ENCODE measurements around the gene DAP.
A peak's percentile ranks its signal among the peaks of the same experiment; 100 is the strongest.

DAP gene

GRCh38 chr5:10756549-10756948, 4.5 kb downstream of the DAP start:
- TF ChIP-seq, protein P1, sequence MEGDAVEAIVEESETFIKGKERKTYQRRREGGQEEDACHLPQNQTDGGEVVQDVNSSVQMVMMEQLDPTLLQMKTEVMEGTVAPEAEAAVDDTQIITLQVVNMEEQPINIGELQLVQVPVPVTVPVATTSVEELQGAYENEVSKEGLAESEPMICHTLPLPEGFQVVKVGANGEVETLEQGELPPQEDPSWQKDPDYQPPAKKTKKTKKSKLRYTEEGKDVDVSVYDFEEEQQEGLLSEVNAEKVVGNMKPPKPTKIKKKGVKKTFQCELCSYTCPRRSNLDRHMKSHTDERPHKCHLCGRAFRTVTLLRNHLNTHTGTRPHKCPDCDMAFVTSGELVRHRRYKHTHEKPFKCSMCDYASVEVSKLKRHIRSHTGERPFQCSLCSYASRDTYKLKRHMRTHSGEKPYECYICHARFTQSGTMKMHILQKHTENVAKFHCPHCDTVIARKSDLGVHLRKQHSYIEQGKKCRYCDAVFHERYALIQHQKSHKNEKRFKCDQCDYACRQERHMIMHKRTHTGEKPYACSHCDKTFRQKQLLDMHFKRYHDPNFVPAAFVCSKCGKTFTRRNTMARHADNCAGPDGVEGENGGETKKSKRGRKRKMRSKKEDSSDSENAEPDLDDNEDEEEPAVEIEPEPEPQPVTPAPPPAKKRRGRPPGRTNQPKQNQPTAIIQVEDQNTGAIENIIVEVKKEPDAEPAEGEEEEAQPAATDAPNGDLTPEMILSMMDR (IDR thresholded peaks at IDR 0.05; ENCODE audit: control extremely low read depth, extremely low read depth, low read depth, missing control alignments): no peak
- ChIA-PET POLR2A (interaction anchor here (0.9 kb wide), 1 partner anchor 24 kb away, joined by 3 read pairs; no protein-coding TSS in a partner anchor), CTCF (interaction anchor here (1.1 kb wide), 1 partner anchor 13 kb away, joined by 3 read pairs; no protein-coding TSS in a partner anchor)
- peak; percentile 31 for DNase-seq (ENCODE audit: extremely low spot score)

- POLR2A ChIA-PET: no interaction called here
Measured at GRCh38 chr5:10753178-10753577, 7.9 kb downstream of the DAP start.

GRCh38 chr5:10752451-10752850, 8.6 kb downstream of the DAP start:
- CTCF ChIA-PET: interaction anchor here (0.9 to 2.0 kb wide), 6 partner anchors 14 to 128 kb away, joined by 3 to 9 read pairs (median 4); no protein-coding TSS in a partner anchor
- DNase-seq (ENCODE audit: extremely low spot score): no peak
- TF ChIP-seq, protein P1 (IDR thresholded peaks at IDR 0.05; ENCODE audit: control extremely low read depth, extremely low read depth, low read depth, missing control alignments): no peak
- POLR2A ChIA-PET: no interaction called here

More at GRCh38 chr5:10753178-10753577, 7.9 kb downstream of the DAP start:
- TF ChIP-seq, protein P1 (IDR thresholded peaks at IDR 0.05; ENCODE audit: control extremely low read depth, extremely low read depth, low read depth, missing control alignments): no peak
- CTCF ChIA-PET: interaction anchor here (0.9 to 2.0 kb wide), 8 partner anchors 10 to 469 kb away, joined by 3 to 9 read pairs (median 4); no protein-coding TSS in a partner anchor
- no peak for DNase-seq (ENCODE audit: extremely low spot score)

DNA sequence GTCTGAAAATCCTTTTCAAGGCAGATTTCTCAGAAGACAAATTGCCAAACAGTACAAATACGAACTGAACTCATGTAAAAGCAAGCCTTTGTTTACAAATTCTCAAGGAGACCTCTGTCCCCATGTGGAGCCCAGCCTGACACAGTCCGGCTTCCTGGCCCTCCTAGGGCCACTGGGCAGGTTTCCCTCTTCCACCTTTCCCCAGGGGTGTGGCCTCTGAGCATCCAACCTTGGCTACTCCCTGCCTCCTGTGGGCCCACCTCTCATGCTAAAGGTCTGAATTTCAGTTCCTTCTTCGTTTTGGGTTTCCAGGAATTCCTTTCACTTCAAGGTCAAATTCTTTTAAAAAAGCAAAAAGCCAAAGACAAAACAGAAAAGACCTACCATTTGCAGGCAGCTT, 10.1 kb downstream of the DAP start:
- TF ChIP-seq, protein P1 (IDR thresholded peaks at IDR 0.05; ENCODE audit: control extremely low read depth, extremely low read depth, low read depth, missing control alignments): no peak
- ChIA-PET CTCF (interaction anchor here (2.4 kb wide), 1 partner anchor 14 kb away, joined by 5 read pairs; no protein-coding TSS in a partner anchor), POLR2A (no interaction called here)
- DNase-seq (ENCODE audit: extremely low spot score): no peak

DNA sequence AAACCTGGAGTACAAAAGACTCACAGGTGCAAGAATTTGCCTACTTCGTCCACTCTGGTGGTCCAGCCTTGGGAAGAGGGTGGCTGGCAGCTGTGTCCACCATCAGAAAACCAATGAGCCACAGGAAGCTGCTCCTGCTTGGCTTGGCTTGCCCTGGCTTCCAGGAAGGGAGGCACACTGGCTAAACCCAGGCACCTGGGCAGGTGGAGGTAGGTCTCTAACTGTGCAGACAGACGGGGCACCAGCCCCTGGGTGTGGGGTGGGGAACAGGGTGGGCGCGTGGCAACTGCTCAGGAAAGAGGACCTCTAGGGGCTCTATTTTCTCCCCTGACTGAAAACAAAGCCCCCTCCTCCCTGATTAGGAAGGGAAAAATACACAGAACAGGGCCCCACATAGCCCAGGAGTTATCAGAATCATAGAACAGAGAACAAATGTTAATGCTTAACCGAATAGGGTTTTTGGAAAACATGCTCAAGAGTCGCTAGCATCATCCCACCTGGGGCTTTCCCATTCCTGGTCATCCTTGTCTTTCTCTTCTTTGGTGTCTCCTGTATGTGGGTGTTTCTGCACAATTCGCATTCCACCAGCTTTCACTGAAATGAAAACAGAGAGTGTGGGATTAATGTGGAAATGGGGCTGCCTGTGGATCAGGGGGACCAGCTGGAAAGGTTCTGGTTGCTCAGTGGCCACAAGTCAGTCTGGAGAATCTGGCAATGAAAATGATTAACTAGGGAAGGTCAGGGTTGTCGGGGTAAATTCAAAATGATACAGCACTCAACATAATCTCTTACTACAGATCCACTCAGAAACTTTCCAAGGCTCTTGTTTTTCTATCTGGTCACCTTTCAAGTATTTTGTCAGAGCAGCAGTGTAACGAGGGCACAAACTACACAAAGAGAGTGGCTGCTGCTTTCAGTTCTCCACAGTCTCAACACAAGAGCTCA, 13.1 kb downstream of the DAP start:
- ChIA-PET POLR2A (interaction anchor here (0.5 to 0.6 kb wide), 2 partner anchors 9 to 11 kb away, joined by 3 to 8 read pairs; no protein-coding TSS in a partner anchor), CTCF (interaction anchor here (0.7 to 2.5 kb wide), 2 partner anchors 13 to 58 kb away, joined by 3 to 11 read pairs; no protein-coding TSS in a partner anchor)
- TF ChIP-seq, protein P1 (IDR thresholded peaks at IDR 0.05; ENCODE audit: control extremely low read depth, extremely low read depth, low read depth, missing control alignments): no peak
- DNase-seq (ENCODE audit: extremely low spot score): no peak

DNA sequence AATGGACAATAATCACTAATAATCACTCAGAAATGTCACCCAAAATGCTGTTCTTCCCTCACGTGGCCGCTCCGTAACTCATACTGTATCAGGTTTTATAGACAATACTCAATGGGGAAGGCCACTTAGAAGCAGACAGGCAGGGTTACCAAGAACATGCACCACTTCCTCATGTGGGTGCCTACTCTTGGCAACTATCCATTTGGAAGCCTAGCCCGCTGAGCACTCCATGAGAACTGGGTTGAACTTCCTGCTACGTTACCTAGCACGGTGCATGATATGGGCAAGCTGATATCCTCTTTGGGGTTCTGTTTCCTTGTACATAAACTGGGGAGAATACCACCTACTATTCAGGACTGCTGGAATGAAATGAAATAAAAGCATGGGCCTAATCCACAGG, 14.3 kb downstream of the DAP start:
- DNase-seq (ENCODE audit: extremely low spot score): no peak
- POLR2A ChIA-PET: no interaction called here
- CTCF ChIA-PET: interaction anchor here (2.5 kb wide), 1 partner anchor 11 kb away, joined by 11 read pairs; no protein-coding TSS in a partner anchor
- TF ChIP-seq, protein P1 (IDR thresholded peaks at IDR 0.05; ENCODE audit: control extremely low read depth, extremely low read depth, low read depth, missing control alignments): no peak
